Gastroesophageal sphincter (tissue), 3 donors: ENCODE results near the gene ACSM3.

ENCODE experiments used
- POLR2A ChIP-seq, 2 donors: fragments of 450-650 bp; IDR thresholded peaks; one replicate each; pipeline ENCODE4 v1.6.1; 2017; ENCODE audit warnings: antibody characterized with exemption in 2 of 2, mild to moderate bottlenecking in 2 of 2, moderate library complexity in 1 of 2
- TF ChIP-seq, protein P1 (sequence below), 4 experiments: fragments of 200-600 bp in 2 of 4; fragments of 450-650 bp in 2 of 4; sonication (generic) in 1 of 4; IDR thresholded peaks; one replicate each; pipeline ENCODE4 v1.5.1; 2017 to 2019; ENCODE audit warnings: antibody characterized with exemption in 4 of 4, mild to moderate bottlenecking in 2 of 4, moderate library complexity in 2 of 4

DNA sequence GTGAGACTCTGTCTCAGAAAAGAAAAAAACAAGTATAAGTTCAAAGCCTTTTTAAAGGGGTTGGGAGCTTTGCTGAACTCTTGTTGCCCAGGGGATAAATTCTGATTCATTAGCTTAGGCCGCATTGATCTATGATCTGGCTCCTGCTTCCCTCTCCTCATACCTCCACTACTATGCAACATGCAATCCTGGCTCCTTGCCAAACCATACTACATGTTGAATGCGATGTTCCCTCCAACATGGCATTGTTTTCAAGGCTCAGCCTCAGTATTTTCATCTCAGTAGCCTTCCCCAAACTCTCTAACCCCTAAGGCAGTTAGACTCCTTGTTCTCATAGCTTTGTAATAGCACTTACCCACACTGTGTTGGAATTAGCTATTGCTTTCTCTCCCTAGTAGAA, 48.7 kb downstream of the ACSM3 start:
- TF ChIP-seq, protein P1, sequence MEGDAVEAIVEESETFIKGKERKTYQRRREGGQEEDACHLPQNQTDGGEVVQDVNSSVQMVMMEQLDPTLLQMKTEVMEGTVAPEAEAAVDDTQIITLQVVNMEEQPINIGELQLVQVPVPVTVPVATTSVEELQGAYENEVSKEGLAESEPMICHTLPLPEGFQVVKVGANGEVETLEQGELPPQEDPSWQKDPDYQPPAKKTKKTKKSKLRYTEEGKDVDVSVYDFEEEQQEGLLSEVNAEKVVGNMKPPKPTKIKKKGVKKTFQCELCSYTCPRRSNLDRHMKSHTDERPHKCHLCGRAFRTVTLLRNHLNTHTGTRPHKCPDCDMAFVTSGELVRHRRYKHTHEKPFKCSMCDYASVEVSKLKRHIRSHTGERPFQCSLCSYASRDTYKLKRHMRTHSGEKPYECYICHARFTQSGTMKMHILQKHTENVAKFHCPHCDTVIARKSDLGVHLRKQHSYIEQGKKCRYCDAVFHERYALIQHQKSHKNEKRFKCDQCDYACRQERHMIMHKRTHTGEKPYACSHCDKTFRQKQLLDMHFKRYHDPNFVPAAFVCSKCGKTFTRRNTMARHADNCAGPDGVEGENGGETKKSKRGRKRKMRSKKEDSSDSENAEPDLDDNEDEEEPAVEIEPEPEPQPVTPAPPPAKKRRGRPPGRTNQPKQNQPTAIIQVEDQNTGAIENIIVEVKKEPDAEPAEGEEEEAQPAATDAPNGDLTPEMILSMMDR (IDR thresholded peaks at IDR 0.05), result no peak
- TF ChIP-seq POLR2A (IDR thresholded peaks at IDR 0.05), result no peak
